NCI-H2107 treated with DMSO at 0.1 percent for 48 hours (cell line): ENCODE measurements around the gene EARS2.
"Not testable (repeated sequence)": the region's sequence is repeated elsewhere in the genome, so short reads cannot be mapped to it uniquely, and the experiment has no call there.

Experiments used
- DNase-seq: peaks from one replicate; lab custom pipeline; 2025; ENCODE audit not compliant: unreplicated experiment; lab: John Stamatoyannopoulos, UW

Gene EARS2

GRCh38 chr16:23528644-23529310, 28.4 kb downstream of the EARS2 start:
- DNase-seq: no peak

DNA sequence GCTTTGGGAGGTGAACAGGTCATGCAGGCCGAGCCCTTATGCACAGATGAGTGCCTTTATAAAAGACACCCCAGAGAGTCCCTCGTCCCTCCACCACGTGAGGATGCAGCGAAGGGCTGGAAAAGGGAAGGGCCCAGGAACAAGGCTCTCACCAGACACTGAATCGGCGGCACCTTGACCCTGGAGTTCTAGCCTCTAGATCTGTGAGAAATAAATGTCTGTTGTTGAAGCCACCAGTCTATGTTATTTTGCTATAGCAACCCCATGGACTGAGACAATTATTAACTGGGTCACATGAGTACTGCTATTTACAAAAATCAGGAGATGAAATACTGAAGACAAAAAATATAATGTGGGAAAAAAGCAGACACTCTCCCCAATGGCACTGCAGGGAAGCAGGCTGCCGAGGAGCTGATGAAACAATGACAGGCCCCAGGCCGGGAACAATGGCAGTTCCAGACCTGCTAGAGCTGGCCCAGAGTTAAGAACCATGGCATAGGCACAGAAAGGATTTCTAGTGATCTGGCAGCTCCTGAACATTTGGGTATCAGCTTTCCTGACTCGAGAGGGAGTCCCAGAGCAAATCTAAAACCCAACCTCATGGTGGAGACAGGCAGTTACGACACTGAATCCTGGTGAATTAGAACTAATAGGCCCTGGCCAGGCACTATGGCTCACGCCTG, 29.0 kb downstream of the EARS2 start:
- DNase-seq: peak; percentile 78

DNA sequence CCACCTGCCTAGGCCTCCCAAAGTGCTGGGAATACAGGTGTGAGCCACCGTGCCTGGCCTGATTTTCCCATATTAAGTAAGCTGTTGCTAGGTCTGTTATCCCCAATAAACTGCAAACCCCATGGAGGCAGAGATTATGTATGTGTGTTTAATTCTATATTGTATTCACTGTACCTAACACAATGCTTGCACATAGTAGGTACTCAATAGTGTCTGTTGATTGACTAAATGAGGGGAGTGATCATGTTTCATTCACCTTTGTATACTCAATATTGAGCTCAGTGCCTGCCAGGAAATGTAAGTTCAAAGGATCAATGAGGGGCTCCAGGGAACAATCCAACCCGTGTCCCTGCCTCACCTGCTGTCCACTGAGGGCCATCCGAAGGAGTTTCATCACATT, 32.3 kb downstream of the EARS2 start:
- DNase-seq: no peak

GRCh38 chr16:23523876-23524385, 33.2 kb downstream of the EARS2 start:
- no peak for DNase-seq

DNA sequence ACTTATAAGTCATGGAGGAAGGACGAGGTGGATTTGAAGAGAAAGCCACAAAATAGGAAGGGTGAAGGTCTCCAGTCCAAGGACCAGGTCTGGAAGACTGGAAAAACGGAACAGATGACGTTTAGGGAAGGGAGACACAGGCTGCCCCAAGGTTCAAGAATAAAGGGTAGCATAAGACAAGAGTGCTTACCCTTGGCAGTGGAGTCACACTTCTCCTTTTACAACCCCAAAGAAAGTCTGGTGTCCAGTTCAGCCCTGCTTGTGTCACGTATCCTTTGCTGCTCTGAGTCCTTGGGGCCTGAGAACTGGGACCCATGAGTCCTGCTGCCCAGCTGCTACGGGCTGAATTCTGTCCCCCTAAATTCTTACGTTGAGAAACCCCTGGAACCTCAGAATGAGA, 33.8 kb downstream of the EARS2 start:
- DNase-seq: no peak

DNA sequence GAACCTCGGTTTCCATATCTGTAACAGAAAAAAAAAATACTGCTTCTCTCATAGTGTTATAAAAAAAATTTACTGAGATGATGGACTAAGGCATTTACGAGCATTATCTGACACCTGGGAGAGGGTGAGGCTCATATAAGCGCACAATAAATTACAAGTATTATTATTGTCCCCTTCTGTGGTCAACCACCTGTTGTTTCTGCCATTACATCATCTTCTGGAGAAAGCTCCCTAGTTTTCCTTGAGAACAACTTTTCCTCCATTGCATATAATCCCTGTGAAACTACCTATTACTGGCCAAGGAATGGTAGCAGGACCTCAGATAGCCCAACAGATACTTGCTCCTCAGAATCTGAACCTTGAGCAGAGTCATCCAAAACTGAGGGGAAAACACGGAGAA, 35.2 kb downstream of the EARS2 start:
- DNase-seq: no peak

DNA sequence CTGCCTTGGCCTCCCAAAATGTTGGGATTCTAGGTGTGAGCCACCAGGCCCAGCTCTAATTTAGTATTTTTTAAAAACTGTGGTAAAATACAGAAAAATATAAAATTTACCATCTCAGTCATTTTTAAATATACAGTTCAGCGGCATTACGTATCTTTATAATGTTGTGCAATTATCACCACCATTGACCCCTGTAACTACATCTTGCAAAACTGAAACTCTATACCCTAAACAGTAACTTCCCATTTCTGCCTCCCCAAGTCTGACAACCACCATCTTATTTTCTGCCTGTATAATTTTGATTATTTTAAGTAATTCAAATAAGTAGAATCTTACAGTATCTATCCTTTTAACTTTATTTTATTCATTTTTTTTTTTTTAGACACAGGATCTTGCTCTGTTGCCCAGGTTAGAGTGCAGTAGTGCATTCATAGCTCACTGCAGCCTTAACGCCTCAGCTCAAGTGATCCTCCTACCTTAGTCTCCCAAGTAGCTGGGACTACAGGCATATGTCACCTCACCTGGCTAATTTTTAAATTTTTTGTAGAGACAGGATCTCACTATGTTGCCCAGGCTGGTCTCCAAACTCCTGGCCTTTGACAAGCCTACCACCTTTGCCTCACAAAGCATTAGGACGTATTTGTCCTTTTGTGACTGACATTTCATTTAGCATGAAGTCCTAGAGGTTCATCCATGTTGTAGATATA, 36.0 kb downstream of the EARS2 start:
- no peak for DNase-seq

GRCh38 chr16:23520500-23520899, 36.6 kb downstream of the EARS2 start:
- no peak for DNase-seq

DNA sequence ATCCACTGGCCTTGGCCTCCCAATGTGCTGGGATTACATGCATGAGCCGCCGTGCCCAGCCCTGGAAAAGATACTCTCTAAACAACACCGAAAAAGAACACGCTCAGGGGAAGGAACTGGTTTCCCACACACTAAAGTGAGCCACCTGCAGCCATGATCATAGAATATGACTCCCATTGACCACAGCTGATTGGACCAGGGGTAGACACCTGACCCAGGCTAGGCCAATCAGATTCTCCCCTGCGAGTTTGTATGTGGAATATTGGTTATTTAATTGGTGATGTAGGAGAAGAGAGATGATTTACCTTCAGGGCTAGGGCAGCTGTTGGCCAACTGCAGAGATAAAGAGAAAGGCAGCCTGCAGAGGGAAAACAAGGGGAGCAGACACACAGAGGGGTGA, 37.9 kb downstream of the EARS2 start:
- no peak for DNase-seq

DNA sequence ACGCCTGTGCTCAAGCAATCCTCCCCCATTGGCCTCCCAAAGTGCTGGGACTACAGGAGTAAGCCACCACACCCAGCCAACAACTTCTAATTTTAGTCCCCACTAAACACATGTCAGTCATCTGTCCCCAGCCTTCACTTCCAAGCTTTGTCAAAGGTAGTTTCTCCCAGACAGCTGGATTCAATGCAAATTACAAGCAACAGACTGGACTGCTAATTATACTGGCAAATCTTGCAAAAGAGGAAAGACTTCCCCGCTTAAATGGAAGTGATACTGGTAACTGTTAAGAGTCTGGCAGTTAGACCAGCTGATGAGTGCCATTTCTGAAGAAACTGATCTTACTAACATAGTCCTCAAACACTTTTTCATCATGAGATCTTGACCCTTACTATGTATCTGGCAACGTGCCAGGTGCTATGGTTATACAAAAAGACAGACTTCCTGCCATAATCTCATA, 38.7 kb downstream of the EARS2 start:
- no peak for DNase-seq

DNA sequence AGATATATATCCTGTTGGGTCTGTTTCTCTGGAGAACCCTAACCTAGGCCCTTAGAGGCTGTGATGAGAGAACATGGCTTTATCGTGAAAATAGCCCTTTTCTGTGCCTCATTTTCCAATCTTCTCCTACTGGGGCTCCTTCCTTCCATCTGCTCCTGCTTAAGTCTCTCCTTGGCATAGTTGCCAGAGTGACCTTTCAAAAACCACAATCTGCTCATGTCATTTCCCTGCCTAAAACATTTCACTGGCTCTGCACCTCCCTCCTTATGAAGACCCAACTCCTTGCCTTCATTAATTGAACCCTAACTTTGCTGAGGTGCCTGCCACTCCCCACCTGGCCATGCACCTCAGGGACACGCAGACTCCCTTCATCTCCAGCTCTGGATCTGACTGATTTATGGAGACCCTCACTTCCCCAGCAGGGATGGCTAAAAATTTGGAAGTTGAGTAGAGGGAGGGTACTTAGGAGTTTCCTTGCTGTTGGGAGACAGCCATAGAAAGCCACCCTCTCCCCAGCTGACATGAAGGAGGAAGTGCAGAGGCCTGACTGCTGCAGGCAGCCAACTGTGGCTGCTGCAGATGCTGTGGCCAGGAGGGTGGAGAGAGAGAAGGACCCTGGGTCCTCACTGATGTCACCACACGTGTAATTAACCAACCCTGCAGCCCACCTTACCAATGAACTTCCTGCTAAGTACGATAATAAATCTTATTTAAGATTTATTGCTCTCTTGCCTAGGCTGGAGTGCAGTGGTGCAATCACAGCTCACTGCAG, 40.6 kb downstream of the EARS2 start:
- DNase-seq: no peak

GRCh38 chr16:23515881-23516280, 41.3 kb downstream of the EARS2 start:
- no peak for DNase-seq

GRCh38 chr16:23514381-23515152, 42.6 kb downstream of the EARS2 start:
- DNase-seq: no peak

DNA sequence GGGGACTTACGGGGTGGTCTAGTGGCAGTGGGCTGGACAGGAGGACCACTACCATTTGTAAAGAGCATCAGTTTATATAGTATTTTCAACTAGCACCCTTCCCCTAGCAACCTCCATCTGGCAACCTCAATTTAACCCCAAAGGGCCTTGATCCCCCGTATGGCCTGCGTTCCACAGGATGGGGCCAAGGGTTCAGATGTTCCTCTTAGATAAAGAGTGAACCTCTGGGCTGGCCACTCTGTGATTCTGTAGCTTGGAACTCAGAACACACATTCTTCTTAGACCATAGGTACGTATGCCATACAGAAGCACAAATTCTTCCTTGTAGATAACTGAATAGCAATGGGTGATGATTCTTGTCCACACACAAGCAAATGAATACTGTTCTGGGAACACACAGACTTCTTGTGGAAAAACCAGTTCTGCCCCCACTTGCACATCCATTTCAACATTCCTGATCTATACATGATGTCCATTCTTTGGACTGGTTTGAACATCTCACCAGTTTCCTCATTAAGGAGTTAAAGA, 44.9 kb downstream of the EARS2 start:
- no peak for DNase-seq

DNA sequence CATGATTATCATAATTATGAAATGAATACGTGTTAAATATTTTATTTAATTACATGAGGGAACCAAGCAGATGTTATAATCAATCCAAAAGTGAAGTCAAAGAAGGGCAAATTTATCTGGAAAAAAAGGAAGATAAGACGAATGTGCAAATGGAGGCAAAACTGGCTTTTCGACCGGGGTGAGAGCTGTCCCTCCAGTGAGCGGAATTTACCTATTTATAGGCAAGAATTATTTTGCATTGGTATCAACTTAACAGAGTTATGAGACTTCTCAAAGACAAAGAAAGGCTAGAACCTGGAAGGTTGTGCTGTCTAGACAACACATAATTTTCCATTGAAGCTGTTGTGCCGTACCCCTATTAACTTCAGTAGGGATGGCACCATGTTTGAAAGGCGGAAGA, 45.4 kb downstream of the EARS2 start:
- no peak for DNase-seq

DNA sequence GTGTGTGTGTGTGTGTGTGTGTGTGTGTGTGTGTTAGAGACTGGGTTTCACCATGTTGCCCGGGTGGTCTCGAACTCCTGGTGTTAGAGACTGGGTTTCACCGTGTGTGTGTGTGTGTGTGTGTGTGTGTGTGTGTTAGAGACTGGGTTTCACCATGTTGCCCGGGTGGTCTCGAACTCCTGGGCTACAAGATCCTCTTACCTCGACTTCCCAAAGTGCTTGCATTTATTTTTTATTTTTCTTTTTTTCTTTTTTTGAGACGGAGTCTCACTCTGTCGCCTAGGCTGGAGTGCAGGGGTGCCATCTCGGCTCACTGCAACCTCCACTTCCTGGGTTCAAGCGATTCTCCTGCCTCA, 46.3 kb downstream of the EARS2 start:
- not testable (repeated sequence) for DNase-seq

- DNase-seq: peak; percentile 34
Measured at GRCh38 chr16:23510164-23510914, 46.8 kb downstream of the EARS2 start, which contains the start of gene GGA2. GGA2 (minus strand) TSS chr16:23510494; CDS start chr16:23510411, 83 bp downstream.

- no peak for DNase-seq
Measured at GRCh38 chr16:23509782-23510163, 47.4 kb downstream of the EARS2 start.

GRCh38 chr16:23509441-23509754, 47.8 kb downstream of the EARS2 start:
- no peak for DNase-seq
